Activated CD8-positive, alpha-beta memory T cell treated with anti-CD3 and anti-CD28 coated beads, Interleukin-2, amount 50 U/mL, for 1 hour (primary cell): ENCODE measurements around the gene TMEM72.

ENCODE experiments used
- DNase-seq: peaks from one replicate; pipeline ENCODE4 v3.0.0-alpha.2; 2020; ENCODE audit errors: extremely low read depth

The TMEM72 gene

DNA sequence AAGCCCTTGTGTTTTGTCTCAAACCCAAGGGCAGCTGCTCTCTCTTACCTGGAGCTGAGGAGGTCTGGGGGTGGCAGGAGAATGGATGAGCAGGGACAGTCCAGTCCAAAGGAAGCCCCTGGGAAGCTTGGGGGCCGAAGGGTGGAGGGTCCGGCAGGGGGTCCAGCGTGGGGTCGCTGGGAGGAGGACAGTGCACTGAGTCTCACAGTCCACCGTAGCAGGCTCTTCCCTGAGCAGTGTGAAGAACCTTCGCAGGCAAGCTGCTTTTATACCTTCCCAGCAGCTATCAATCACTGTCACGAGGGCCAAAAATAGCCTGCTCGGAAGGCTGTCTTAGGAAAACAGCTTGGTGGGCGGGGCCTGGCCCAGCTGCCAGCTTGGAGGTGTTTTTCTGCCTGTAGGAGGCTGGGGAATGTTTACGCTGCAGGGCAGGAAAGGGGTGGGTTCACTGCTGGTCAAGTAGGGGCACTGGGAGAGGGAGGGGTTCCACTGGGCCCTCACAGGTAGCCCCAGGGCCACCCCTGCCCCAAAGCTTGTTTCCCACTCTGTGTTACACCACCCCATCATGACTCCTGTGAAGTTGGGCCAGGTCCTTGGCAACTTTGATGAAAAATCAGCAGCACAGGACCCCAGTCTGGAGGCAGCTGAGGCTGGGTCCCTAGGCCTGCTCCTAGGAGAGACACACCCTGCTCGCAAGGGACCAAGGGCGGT lies 67.6 kb downstream of the TMEM72 start, which contains the start of gene DEPP1:
TSS of gene DEPP1 (minus strand) at position 240 of the 711 bp plus-strand sequence. CDS start 779 bp downstream, outside the sequence.
- DNase-seq, result no peak

DNA sequence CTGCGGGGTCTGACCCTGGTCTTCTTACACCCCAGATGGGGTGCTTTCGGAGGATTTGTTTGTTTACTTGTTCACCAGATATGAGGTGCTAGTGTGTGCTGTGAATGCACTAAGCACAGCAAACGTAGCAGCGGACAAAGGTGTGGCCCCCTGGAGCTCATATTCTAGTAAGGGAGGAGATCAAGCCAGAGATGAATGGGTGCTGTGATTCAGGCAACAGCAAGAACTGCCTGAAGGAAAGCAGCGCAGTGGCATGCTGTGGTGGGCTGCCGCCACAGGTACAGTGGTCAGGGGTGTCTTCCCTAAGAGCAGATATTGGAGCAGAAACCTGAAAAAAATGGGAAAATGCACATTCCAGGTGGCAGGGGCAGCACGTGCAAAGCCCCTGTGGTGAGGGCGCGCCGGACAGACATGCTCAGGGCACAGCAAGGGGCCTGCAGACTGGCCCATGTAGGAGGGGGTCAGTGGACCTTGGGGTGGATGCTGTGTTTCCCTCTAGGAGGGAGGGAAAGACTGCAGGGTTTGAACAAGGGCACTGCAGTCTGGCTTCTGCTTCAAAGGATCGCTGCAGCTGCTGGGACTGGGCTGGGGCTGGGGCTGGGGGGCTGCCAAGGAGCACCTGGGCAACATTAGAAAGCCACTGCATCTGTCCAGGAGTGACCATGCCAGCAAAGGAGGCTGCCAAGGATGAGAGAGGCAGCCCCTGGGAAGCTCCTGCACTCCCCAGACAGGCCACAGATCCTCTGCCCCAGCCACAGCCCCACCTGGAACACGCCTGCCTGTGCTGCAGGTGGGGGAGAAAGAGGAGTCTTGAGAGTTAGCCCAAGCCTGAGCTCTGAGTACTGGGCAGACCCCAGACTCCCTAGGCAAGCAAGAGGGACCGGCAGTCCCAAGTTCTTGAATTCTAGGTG lies 68.4 kb downstream of the TMEM72 start:
- DNase-seq, result no peak

DNA sequence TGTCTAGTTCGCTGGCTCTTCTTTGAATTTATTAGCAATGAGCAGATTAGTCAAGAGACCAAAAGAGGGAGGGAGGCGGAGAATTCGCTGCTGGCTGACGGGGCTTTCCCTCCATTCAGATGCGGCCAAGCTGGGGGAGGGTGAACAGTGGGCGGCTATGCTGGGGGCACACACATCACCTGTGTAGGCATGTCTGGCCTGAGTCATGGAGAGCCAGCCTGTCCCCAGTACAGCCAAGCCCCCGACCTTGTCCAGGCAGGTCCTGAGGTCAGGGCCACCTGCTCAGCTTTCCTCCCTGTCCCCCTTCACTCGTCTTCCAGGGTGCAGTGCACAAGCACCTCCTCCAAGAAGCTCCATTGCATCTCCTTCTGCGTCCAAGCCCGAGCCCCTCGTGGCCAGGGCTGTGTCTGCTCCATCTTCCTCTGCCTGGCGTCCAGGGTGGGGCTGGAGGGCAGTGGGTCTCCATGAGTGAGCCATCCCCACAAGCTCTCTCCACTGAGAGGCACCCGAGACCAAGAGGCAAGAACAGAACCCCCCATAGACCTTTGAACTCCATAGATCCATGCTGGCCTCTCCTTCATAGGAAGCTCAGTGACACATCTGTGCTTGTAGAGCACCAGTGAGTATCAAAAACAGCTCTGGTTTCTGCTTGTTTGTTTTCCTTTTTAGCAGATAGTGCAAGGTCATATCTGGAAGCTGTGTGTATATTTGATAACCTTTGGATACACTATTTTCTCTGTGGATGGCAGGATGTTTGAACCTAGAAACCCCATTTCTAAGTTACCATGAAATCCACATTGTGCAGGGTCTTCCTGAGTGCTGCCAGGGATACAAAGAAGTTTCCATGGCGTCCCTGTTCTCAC lies 69.4 kb downstream of the TMEM72 start:
- DNase-seq, result no peak

DNA sequence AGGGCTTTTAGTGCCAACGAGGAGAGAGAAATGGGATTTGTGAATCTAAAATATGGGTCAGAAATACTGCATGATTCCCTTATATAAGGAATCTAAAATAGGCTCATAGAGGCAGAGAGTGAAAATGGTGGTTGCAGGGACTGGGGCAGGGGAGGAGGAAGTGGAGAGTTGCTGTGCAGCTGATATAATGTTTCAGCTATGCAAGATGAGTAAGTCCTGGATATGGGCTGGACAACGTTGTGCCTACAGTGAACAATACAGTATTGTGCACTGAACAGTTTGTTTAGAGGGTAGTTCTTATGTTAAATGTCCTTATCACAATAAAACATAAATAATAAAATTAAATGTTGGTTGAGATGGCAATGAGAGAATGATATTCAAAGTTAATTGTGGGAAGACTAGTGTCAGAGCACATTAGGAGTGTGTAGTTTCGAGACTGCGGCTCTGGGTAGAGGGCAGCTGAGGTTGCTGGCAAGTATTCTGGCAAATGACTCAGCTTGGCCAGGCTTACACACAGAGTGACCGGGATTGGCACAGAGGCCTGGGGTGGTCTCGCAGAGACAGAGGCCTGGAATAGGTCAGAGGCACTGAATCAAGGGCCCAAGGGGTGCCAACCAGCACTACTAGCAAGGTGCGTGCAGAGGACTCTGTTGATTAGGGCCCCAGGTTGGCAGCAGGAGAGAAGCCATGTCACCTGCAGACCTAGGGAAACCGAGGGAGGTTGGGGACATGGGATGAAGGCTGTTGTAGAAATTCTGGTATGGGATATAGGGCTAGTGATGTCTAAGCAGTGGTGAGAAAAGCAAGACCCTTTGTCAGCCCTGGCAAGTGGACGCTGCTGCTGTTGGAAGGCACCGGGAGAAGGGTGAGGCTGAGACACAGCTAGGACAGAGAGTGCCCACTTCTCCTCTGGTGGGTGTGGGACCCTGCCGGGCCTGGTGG lies 70.3 kb downstream of the TMEM72 start:
- no peak for DNase-seq

DNA sequence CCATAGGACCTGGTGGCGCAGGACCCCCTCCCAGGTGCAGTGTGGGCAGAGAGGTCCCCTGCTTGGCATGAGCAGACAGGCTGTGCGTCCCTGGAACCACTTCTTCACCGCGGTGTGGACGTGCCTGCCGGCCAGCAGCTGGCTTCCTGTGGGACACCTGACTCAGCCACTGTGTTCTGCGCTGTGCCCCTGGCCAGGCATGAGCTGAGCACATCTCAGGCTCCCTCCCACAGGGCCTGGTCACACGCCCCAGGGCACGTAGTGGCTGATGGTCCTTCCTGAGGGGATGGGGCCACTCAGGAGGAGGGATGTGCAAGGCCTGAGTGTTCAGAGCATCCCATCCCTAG lies 71.0 kb downstream of the TMEM72 start:
- DNase-seq, result no peak

DNA sequence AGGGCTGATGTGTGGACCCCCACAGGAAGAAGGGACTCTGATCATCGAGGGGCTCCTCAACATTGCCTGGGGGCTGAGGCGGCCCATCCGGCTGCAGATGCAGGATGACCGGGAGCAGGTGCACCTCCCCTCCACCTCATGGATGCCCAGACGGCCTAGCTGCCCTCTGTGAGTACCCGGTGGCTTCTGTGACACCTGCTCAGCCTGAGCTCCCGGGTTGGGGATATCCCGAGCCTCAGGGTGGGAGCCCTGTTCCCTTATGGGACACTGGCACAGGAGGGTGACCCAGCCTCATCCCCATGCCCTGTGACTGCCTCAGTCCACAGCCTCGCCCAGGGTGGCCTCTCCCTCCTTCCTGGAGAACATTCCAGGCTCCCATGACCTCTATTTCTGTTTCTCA lies 71.4 kb downstream of the TMEM72 start:
- no peak for DNase-seq

DNA sequence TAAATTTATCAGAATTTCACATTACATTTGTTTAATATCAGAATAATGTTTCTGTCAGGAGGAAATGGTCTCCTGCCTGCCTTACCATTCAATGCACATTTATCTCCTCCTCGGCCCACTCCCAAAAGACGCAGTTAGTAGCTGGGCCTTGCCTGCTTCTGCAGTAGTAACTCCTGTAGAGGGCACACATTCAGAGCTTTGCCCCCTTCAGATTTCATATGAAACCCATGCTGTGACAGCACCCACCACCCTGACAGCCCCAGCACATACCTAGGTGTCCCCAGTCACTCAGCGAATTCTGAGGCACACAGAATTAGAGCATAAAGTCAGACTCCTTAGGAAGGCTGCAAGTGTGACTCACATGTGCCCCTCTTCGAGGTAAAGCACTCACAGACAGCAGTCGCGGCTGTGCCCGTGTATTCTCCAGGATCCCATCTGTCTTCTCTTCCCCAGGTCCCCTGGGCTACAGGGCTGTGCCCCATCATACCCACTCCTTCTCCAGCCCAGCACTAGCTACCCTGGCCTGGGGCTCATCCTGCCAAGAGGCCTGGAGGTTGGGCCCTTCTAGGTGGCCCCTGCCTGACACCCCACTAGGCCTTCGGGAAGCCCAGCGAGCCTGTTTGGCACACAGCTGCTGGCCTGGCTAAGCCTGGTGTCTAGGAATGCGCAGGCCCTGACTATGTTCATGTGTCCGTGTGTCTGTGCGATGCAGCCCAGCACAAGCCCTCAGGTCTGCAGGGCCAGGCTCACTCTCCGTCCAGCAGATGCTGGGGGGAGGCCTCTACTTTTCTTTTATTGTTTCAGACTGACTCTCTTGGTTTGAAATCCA lies 72.1 kb downstream of the TMEM72 start:
- DNase-seq, result no peak

DNA sequence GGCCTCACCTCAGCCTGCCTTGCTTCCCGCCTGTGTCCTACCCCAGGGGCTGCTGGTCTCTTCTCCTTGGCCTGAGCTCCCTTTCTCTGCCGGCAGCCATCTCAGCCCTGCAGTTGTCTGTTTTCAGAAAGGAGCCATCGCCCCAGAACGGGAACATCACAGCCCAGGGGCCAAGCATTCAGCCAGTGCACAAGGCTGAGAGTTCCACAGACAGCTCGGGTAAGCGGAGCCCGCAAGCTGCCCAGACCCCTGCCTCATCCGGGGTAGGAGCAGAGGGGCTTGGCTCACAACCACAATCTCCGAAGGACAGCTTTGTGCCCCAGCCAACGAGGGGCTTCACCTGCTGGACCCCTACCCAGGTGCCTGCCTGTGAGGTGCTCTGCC lies 72.8 kb downstream of the TMEM72 start:
- DNase-seq, result no peak

DNA sequence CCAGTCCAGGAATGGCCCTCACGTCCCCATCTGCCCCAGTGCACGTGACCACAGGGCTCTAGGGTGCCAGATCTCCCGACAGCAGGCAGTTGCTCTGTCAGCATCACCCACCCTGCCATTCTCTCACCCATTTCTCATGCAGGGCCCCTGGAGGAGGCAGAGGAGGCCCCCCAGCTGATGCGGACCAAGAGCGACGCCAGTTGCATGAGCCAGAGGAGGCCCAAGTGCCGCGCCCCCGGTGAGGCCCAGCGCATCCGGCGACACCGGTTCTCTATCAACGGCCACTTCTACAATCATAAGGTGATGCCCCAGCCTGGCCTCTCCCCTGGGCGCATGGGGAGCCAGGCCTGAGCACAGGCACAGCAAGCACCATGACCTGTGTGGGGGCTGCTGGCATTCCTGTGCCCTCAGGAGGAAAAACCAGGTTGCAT lies 73.5 kb downstream of the TMEM72 start:
- DNase-seq, result no peak

DNA sequence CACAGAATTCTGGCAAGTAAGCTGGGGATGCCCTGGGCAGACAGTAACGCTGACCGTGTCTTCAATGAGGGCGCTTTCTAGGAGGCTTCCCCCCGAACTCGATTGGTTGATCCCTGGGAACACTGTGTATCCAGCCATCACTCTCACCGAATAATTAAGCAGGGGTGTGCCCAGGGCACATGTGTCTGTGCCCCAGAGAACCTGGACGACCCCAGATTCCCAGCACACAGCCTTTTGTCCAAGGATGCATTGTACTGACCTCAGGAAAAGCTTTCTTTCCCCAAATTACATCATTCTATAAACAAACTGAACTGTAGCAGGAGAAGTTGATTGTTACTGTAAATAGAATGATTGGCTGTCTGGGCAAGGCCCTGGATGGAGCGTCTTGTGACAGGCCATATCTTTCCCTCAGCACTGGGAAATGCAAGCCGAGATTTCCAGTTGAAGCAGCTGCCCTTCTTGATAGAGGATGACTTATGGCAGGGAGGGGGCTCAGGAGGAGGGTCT lies 74.1 kb downstream of the TMEM72 start:
- DNase-seq, result no peak

DNA sequence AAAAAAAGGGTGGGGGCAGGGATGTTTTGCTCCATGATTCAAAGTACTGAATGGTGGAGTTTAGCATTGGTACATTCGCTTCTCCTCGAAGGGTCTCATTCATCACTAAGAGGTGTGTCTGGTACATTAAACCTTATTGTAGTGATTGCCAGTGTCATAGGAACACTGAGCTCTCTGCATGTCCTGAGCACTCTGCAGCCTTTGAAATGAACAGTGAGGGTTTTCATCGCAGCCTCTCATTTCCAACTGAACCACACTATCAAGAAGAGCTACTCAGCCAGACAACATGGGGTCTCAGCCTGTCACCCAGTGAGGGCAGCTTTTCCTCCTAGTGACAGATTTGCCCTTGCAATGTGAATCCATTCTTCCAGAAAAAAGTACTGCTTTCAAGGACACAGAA lies 75.0 kb downstream of the TMEM72 start:
- DNase-seq, result no peak
